Muscle of arm (tissue), 12 donors: ENCODE data around the gene CDKN1B. TPM values are rescaled to one million over a fixed set of nuclear protein-coding genes. Genes with fewer than 3 reads are reported as not detected.

Experiments
- DNase-seq: peaks from one replicate; pipeline ENCODE4 v3.0.0-alpha.2; 2013
- polyA plus RNA-seq, 12 donors: library from polyadenylated mRNA; unstranded; fragments of 120-200 nt; gene quantifications; one replicate each; pipeline ENCODE4 v1.2.1, GENCODE V29; 2013; ENCODE audit not compliant: insufficient read length in 12 of 12

CDKN1B gene
- polyA plus RNA-seq, 12 donors = 47.1 to 72.2 (median 53.6) TPM; not detected in 1

DNA sequence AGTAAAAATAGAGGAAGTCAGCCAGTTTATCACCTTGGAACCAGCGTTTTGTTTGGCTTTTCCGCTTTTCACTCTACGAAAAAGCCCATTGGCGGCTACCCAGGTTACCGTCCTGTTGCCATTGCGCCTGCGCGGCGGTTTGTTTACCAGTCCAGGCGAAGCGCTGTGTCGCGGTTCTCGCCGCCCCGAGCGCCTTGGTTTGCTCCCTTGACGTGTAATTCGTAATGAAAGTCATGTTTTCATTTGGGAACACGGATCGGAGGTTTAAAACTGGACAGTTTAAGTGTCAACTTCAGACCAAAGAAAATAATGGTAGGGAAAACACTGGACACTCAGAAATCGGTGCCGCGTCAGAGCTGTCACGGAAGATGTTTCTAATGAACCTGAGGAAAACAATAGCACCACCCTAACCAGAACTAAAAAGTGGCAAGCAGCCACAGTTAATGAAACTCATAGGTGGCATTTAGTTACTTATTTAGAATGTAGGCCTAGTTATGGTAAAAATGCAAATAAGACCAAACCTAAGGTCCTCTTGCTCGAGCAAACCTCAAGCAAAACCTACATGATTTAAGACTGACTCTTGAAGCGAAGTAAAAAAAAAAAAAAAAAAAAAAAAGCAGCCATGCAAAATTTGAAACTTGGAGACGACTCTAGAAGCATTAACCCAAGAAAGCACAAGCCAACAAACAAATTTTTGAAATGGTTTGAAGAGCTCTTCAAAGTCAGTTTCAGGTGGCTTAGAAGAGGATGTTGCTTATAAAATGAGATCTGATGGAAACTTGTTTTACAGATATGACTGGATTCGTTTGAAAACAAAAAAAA, 20.4 kb upstream of the CDKN1B start:
- DNase-seq = peak; percentile 93

DNA sequence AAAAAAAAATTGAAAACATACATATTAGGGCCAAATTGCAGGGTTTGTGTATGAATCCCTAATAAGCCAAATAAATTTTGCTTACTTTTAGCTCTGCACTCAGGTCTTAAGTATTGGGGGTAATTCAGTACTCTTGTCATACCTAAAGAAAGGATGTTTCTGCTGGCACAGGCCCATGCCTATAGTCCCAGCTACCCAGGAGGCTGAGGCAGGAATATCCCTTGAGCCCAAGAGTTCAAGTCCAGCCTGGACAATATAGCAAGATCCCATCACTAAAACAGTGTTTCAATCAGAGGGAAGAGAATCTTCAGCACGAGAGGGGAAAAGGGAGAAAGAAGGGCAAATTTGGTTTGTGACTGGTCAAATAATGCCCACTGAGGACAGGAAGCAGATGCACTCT, 17.8 kb upstream of the CDKN1B start:
- DNase-seq = no peak

DNA sequence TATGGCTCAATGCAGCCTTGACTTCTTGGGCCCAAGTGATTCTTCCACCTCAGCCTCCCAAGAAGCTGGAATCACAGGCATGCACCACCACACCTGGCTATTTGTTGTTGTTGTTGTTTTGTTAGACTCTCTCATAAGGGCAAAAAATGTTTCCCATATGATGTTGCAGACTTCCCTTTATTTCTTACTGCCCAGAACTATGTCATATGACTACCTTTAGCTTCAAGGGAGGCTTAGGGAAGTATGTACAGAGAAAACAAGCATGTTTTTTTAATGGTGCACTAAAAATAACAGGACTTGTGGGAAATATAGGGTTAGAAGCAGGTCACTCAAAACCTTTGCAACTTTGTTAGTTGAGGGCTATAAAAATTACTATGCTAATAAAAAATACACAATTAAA, 16.9 kb upstream of the CDKN1B start:
- DNase-seq = no peak

DNA sequence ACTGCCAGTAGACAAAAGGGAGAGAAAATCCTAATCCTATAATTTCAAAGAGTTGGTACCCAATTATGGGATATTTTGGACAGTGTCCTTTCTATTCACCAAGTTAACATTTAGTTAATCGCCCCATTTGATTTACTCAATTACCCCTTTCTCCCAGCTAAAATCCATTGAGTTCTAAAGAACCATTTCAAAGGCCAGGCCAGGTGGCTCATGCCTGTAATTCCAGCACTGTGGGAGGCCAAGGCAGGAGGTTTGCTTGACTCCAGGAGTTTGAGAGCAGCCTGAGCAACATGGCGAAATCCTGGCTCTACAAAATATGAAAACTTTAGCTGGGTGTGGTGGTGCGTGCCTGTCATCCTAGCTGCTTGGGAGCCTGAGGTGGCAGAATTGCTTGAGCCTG, 15.7 kb upstream of the CDKN1B start:
- no peak for DNase-seq

DNA sequence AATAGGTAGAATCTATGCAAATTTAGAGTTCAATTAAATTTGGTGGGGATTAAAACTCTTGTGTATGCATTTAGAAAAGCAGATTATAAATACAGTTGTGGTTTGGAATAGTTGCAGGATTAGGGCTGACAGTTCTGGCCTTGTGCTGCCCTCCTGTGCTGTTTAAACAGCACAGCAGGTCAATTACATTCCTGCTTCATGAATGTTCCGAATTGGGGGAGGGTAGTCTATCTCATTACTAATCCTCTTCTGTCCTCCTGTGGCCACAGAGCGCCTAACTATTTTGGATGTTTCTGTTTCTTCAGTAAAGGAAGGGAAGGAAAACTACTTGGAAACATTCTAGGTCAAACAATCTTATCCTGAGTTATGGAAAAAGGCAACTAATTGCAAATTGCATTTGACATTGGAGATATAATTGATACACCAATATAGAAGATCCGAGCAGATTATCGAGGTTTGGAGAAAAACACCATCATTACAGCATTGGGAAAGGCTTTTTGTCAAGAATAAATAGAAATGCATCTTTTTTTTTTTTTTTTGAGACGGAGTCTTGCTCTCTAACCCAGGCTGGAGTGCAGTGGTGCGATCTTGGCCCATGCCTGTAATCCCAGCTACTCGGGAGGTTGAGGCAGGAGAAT, 12.5 kb upstream of the CDKN1B start:
- DNase-seq = peak; percentile 89

DNA sequence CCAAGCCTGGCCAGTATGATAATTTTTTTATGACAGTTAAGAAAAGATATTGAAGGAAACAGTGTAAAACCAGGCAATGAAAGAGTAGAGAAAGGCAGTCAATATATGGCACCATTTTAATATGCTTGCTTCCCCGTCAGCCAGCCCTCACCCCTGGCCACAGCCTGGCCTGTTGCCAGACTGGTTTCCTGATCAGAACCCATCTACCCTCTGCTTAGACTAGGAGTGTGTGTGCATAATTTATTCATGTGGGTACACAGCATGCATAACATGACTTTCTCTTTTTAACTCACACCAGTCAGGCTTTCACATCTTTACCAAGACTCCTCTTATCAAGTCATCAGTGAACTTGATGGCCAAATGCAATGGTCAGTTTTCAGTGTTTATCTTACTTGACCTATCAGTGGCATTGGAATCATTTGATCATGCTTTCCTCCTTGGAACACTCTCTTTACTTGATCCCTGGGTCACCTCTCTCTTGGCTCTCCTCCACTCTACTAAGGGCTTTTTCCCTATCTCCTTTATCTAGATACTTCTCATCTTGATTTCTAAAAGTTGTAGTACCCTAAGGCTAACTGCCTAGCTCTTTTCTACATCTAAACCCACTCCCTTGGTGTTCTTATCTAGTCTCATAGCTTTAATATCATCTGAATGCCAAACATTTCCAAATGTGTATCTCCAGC, 11.2 kb upstream of the CDKN1B start:
- no peak for DNase-seq

DNA sequence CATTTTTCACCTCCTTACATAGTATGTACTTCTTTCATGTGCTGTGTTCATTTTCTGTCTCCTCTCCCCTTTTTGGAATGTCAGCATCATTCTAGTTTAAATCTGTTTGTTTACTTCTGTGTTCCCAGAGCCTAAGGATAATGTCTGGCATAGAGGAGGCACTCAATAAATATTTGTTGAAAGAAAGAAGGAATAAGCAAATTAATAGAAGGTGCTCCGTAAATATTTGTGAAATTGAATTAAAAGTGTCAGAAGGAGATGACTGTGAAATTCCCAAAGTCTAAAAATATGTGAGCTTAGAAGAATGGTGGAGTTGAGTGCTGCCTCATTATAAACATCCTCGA, 3.3 kb upstream of the CDKN1B start:
- no peak for DNase-seq

DNA sequence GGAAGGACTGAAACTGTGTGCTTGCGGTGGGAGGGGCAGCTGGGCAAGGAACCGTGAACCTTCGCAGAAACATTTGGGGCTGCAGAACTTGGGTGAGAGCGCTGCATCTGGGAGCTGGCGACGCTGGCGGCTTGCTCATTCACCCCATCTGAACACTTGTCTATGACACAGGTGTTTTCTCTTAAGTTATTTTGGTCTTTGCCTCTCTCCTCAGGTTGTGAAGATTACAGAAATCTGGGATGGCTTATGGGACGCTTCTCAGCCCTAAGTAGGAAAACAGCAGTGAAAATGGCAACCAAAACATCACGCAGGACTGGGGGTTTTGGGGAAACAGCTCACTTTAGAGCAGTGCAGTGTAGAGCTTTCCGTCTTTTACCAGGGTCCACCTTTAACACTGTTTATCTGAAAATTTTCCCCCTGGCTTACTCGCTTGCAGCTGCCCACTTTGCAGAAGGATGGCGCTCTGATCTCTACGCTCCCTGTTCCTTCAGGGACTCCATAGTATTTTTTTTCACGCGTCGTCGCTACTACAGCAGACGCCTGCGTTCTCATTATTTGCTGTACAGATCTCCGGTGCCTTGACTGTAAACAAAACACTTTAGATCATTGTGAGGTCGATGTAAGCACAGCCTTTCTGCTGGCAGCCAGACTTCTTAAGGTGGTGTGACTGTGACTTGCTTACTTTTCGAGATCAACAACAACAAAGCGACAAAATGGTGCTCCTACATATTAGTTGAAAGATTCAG, 2.7 kb upstream of the CDKN1B start:
- no peak for DNase-seq

DNA sequence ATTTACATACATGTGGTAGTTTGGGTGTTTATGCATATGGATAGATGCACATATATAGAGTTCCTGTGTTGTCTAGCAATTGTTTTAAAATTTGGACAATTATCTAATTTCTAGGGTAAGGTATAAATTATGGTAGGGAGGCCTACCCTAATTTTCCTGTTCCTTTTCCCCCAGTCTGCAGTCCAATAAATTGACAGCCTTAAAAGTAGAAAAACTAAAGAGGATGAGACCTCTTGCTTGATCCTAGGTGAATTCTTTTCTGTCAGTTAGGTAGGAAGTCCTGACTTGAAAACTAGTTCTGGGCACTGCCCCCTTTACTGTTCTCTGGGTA, 2.1 kb upstream of the CDKN1B start:
- no peak for DNase-seq

DNA sequence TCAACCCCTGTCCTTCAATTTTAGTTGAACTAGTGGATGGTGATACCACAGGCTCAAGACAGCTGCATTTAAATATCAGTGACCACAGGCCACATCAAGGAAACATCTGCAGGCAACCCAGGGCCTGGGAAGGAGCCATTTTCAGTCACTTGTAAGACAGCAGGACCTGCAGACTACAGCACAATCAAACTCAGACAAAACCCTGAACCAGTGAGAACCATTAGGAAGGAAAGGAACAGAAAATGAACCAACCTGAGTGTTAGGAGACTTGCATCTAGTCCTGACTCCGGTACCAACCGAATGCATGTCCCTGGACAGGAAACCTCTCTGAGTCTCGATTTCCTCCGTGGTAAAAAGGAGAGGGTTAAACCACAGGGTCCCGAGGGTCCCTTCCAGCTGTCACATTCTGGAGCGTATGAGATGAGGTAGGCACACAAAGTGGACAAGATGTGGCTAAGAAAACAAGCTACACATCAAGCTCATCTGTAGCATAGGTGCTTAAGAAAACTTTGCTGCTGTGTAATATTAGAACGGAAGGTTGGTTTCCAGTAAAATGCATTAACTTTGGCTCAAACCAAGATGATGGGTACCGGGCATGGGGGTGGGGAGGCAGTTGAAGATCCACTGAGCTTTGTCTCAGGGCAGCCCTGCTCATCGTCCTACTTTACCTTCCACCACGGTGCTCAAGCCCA, 1.6 kb upstream of the CDKN1B start:
- no peak for DNase-seq

DNA sequence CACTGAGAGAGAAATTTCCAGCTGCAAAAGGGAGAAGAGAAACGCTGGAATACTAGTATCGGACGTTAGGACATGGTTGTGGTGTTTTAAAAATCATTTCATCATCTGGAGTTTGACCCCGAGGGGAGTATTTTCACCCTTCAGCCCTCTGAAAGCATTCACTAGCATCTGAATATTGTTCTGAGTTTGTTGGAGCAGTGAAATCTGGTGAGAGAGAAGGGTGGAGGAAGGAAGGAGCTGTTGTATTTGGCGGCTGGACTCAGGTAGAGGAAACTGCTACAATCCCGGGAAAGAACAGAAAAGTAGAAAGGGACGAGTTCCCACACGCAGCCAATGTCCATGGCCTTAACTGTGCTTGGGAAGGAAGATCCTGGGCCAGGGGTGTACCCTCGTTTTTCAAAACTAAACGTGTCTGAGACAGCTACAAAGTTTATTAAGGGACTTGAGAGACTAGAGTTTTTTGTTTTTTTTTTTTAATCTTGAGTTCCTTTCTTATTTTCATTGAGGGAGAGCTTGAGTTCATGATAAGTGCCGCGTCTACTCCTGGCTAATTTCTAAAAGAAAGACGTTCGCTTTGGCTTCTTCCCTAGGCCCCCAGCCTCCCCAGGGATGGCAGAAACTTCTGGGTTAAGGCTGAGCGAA, 896 bp upstream of the CDKN1B start:
- DNase-seq = no peak

DNA sequence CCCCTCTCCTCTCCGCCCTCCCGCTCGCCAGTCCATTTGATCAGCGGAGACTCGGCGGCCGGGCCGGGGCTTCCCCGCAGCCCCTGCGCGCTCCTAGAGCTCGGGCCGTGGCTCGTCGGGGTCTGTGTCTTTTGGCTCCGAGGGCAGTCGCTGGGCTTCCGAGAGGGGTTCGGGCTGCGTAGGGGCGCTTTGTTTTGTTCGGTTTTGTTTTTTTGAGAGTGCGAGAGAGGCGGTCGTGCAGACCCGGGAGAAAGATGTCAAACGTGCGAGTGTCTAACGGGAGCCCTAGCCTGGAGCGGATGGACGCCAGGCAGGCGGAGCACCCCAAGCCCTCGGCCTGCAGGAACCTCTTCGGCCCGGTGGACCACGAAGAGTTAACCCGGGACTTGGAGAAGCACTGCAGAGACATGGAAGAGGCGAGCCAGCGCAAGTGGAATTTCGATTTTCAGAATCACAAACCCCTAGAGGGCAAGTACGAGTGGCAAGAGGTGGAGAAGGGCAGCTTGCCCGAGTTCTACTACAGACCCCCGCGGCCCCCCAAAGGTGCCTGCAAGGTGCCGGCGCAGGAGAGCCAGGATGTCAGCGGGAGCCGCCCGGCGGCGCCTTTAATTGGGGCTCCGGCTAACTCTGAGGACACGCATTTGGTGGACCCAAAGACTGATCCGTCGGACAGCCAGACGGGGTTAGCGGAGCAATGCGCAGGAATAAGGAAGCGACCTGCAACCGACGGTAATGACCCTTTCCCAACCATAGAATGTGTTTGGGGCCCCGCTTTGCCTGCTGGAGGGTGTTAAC, 615 bp downstream of the CDKN1B start:
- DNase-seq = no peak

DNA sequence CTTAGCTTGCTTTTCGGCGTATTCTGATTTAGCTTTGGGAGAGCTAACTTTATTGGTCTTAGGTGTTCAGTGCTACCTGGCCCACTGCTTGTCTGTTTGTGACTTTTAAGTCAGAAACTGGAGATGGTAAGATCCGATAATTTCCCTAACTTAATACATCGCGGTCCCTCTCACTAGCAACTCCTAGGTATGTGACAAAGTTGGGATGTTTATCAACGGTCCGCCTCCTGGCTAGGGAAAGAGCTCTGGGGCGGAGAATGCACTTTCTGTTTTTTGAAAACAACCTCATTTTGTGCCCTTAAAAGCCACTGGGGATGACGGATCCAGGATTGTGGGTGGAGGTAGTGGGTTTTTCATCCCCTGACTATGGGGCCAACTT, 1.2 kb downstream of the CDKN1B start:
- DNase-seq = no peak

DNA sequence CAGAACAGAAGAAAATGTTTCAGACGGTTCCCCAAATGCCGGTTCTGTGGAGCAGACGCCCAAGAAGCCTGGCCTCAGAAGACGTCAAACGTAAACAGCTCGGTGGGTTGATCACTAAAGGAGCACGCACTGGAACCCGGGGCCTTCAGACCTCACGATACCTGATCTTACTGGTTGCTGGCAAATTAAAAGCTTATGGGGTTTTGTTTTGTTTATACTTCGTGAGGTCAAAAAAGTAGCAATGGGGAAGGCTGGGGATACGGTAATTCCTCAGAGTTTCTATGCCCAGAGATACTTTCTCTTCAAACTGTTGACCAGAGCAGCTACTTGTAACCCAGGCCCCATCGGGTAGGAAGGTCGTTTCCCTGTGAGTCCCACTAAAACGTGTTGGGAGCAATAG, 1.7 kb downstream of the CDKN1B start:
- DNase-seq = no peak

DNA sequence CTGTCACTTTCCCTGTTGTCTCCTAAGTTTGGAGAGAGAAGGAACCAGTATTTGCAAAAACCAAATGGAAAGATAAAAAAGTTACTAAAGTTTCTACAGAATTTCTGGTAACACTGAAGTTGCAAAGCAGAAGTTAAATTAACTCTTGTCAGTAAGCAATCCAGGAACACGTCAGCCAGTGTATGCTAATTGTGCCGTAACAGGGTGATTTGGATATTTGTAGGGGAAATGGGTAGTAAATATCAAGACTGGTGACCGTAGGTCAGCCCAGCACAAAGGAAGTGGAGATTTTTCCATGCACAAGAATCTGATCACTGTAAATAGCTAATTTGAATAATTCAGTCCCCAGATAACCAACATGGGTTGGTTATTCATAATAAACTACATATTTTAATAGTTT, 2.3 kb downstream of the CDKN1B start:
- no peak for DNase-seq

DNA sequence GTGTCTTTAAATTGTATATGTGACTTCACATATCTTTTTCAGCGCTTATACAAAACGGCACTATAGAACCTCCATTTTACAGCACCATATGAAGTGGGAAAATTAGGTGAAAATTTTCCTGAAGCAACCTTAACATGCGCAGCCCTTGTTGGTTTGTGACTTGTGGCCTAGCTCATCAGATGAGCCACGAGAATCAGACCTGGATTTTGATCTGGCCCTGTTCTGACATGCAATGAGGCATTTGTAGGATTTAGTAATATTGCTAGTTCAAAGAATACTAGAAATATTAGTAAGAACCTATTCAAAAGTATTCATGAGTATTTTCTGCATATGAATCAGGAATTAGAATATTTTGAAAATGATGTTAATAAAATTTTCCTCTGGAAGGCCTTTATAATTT, 2.9 kb downstream of the CDKN1B start:
- DNase-seq = no peak

DNA sequence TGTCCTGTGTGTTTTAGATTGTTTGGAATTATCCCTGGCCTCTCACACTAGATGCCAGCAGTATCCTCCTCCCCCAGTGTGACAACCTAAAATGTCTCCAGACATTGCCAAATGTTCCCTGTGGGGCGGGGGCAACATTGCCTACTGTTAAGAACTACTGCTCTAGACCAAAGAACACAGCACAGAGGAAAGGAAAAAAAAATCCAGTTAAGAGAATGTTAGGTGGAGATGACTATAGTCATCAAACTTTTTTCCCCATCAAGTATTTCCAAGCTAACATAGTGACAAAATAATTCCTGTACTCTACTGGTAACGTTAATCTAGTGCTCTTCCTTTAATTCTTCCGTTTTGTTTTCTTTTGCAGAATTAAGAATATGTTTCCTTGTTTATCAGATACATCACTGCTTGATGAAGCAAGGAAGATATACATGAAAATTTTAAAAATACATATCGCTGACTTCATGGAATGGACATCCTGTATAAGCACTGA, 3.5 kb downstream of the CDKN1B start:
- DNase-seq = no peak

DNA sequence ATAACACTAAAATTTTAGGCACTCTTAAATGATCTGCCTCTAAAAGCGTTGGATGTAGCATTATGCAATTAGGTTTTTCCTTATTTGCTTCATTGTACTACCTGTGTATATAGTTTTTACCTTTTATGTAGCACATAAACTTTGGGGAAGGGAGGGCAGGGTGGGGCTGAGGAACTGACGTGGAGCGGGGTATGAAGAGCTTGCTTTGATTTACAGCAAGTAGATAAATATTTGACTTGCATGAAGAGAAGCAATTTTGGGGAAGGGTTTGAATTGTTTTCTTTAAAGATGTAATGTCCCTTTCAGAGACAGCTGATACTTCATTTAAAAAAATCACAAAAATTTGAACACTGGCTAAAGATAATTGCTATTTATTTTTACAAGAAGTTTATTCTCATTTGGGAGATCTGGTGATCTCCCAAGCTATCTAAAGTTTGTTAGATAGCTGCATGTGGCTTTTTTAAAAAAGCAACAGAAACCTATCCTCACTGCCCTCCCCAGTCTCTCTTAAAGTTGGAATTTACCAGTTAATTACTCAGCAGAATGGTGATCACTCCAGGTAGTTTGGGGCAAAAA, 4.1 kb downstream of the CDKN1B start:
- no peak for DNase-seq

DNA sequence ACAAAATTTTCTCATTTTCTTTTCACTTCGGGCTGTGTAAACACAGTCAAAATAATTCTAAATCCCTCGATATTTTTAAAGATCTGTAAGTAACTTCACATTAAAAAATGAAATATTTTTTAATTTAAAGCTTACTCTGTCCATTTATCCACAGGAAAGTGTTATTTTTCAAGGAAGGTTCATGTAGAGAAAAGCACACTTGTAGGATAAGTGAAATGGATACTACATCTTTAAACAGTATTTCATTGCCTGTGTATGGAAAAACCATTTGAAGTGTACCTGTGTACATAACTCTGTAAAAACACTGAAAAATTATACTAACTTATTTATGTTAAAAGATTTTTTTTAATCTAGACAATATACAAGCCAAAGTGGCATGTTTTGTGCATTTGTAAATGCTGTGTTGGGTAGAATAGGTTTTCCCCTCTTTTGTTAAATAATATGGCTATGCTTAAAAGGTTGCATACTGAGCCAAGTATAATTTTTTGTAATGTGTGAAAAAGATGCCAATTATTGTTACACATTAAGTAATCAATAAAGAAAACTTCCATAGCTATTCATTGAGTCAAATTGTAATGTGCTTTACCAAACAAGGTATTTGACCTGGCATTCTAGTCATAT, 4.8 kb downstream of the CDKN1B start:
- no peak for DNase-seq
